ENCODE measurements around the gene TPPP. TPM values are rescaled to one million over a fixed set of nuclear protein-coding genes. Genes with fewer than 3 reads are reported as not detected.
"Not testable (repeated sequence)": the region's sequence is repeated elsewhere in the genome, so short reads cannot be mapped to it uniquely, and the experiment has no call there.

TPPP gene
- total RNA-seq, 1 experiment from 2014 or later = 0.04 TPM

- DNase-seq = no peak
- Histone ChIP-seq H3K27ac (no peak overlapping the region), H3K36me3 (no peaks in the 10 kb centered on the region), H3K4me3 (no peak overlapping the region), H3K27me3 (no peaks in the 10 kb centered on the region), H3K9me3 (replicated peaks) (no peaks in the 10 kb centered on the region), H3K4me1 (no peaks in the 10 kb centered on the region)
Observed at GRCh38 chr5:684751-685216, 8.4 kb downstream of the TPPP start.

DNA sequence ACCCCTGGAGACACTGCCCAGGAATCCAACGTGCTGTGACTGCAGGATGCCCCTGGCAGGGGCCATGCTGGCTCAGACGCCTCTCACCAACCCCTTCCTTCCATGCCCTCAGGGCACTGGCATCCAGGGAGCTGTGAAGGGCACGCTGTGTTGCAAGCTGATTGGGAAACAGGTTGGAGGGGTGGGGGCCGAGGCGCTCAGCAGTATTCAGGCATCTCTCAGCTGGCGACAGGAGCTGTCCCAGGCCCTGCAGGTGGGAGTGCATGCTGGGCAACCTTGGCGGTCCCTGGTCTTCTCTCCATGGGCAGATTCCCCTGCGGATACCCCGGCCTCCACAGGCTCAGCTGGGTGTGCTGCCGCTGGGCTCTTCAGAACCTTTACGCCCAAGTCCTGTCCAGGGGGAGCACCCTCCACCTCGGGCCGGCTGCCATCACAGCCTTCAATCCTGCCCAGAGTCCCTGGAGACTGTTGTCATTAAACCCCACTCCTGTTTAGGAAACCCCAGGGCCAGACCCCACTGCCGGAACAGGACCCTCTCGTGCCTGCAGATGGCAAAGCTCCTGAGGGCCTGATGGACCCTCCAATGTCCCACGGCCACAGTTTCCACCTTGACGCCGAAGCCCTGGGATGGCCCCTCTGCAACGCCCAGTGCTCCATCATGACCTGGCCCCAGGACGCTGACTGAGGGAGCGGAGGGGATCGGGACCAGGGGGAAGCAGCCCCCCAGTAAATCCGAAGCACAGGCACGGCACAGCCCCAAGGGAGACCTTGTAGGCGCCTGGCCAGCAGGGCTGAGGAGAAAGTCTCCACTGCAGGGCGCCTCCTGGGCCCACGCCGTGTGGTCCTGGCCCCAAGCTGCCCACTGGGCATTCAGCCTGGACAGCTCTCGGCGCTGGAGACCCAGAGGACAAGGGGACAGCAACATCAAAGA lies 9.3 kb downstream of the TPPP start:
- no peak for DNase-seq
- no peaks in the 10 kb centered on the region for H3K9me3 ChIP-seq (replicated peaks)
- no peaks in the 10 kb centered on the region for H3K27me3 ChIP-seq
- H3K4me1 ChIP-seq = no peaks in the 10 kb centered on the region
- no peak overlapping the region for H3K27ac ChIP-seq
- no peak overlapping the region for H3K4me3 ChIP-seq
- H3K36me3 ChIP-seq = no peaks in the 10 kb centered on the region

DNA sequence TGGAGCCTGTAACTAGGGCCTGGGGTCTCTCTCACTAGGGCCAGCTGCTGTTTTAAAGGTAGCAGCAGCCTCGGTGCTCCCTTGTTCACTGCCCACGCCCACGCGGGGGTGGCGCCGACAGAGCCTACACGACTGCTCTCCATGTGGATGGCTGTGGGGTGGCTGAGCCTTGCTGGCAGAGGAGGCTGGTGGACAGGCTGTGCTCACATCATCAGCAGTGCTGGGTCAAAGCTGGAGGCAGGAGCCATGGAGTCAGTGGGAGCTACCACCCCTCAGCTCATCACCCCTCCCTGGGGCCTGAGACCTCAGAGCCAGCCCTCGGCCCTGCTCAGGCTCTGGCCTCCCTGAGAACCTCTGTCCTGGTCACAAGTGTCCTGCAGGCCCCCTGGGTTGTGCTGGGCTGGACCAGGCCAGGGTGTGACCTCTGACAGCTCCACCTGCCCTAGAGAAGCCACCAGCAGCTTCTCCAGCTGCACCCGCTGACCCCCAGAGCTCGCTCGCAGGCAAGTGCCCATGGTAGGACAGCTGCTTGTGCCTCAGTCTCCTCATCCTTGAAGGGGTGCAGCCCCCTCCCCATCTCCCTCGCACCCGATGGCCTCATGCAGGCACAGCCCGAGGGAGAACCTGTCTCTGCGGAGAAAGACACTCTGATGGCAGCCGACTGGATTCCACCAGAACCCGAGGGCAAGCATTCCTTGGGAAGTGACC lies 10.3 kb downstream of the TPPP start:
- DNase-seq, H3K4me1 ChIP-seq: not testable (repeated sequence)

DNA sequence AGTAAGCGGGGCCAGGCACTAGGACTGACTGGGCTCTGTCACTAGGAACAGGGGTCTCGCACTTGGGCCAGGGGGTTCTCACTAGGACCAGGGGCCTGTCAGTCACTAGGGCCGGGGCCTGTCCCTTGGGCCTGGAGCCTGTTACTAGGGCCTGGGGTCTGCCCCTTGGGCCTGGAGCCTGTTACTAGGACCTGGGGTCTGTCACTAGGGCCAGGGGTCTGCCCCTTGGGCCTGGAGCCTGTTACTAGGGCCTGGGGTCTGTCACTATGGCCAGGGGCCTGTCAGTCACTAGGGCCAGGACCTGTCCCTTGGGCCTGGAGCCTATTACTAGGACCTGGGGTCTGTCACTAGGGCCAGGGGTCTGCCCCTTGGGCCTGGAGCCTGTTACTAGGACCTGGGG lies 10.9 kb downstream of the TPPP start:
- H3K9me3 ChIP-seq (replicated peaks); H3K36me3 ChIP-seq; H3K4me3 ChIP-seq; H3K27me3 ChIP-seq; H3K27ac ChIP-seq; DNase-seq; H3K4me1 ChIP-seq: not testable (repeated sequence)

More for the DNA sequence above, 10.3 kb downstream of the TPPP start:
- not testable (repeated sequence) for H3K36me3 ChIP-seq; H3K4me3 ChIP-seq; H3K9me3 ChIP-seq (replicated peaks); H3K27ac ChIP-seq; H3K27me3 ChIP-seq

- DNase-seq; H3K27me3 ChIP-seq; H3K27ac ChIP-seq; H3K36me3 ChIP-seq; H3K9me3 ChIP-seq (replicated peaks); H3K4me3 ChIP-seq; H3K4me1 ChIP-seq: not testable (repeated sequence)
Observed at GRCh38 chr5:681317-682191, 11.6 kb downstream of the TPPP start.

GRCh38 chr5:680836-681235 lies 12.3 kb downstream of the TPPP start:
- H3K4me3 ChIP-seq; H3K27me3 ChIP-seq; DNase-seq; H3K36me3 ChIP-seq; H3K27ac ChIP-seq; H3K9me3 ChIP-seq (replicated peaks); H3K4me1 ChIP-seq: not testable (repeated sequence)

GRCh38 chr5:680118-680795 lies 12.9 kb downstream of the TPPP start:
- not testable (repeated sequence) for H3K4me1 ChIP-seq; H3K4me3 ChIP-seq; H3K27me3 ChIP-seq; H3K36me3 ChIP-seq; H3K9me3 ChIP-seq (replicated peaks); H3K27ac ChIP-seq; DNase-seq

- H3K36me3 ChIP-seq; H3K4me1 ChIP-seq; H3K4me3 ChIP-seq; H3K27me3 ChIP-seq; DNase-seq; H3K27ac ChIP-seq; H3K9me3 ChIP-seq (replicated peaks): not testable (repeated sequence)
Observed at GRCh38 chr5:679166-679895, 13.8 kb downstream of the TPPP start.

DNA sequence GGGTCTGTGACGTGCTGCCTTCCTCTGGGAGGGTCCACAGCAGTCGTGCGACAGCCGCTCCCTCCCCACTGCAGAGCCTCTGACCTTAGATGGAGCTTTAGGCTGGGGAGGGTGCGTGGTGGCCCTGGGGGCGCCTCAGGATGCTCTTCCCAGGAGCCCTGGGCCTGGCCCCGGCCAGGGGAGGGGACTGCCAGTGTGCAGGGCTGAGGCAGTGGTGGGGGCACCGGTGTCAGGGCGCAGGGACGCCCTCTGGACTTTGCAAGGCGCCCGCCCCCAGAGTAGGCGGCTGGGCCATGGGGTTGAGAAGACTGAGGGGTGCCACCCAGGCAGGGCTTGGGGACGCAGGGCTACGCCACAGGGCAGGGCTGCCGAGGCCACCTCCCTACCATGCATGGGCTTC lies 14.6 kb downstream of the TPPP start:
- not testable (repeated sequence) for DNase-seq; H3K36me3 ChIP-seq; H3K4me1 ChIP-seq; H3K4me3 ChIP-seq; H3K27ac ChIP-seq; H3K9me3 ChIP-seq (replicated peaks); H3K27me3 ChIP-seq

DNA sequence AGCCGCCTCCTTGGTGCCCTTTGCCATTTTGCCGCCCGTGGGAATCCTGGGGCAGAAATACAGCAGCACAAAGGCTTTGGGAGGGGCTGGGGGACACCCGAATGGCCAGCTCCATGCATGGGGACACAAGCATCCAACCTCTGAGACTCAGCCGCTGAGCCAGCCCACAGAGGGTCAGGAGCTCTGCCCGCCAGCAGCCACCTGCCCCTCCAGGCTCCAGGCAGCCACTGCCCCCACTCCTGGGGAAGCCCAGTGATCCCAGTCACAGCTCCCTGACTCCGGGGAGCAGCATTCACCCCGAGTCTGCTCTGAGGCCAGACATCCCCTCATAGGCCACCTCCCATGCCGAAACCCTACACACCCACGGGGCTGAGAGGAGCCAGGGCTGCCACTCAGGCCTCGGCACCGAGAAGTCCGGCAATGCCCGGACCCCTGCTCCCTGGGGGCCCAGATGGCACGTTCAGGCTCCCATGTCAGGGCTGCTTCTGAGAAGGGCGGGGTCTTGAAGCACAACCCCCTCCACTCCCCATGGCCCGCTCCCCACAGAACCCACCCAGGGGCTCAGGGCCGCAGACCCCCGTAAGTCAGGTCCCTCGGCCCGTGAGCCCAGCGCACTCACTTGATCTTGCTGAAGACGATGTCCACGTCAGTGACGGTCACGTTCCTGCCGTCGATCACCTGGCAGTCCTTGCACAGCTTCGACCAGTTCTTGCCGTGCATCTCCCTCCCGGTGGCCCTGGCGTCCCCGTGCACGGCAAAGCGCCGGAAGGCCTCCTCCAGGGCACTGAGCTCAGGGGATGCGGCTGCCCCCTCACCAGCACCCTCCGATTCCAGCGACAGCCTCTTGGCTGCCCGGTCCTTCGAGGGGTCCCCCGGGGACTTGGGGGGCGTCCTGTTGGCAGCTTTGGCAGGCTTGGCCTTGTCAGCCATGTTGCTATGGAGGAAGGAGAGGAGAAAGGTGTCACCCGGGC lies 15.7 kb downstream of the TPPP start:
- no peaks in the 10 kb centered on the region for H3K36me3 ChIP-seq
- H3K4me3 ChIP-seq = no peak overlapping the region
- no peaks in the 10 kb centered on the region for H3K4me1 ChIP-seq
- no peaks in the 10 kb centered on the region; the same call in 1 of the 2 replicates for H3K27me3 ChIP-seq
- no peak for DNase-seq
- H3K9me3 ChIP-seq (replicated peaks) = no peaks in the 10 kb centered on the region
- H3K27ac ChIP-seq = no peak overlapping the region

- no peaks in the 10 kb centered on the region for H3K9me3 ChIP-seq (replicated peaks)
- no peaks in the 10 kb centered on the region for H3K4me1 ChIP-seq
- no peak overlapping the region for H3K27ac ChIP-seq
- no peak for DNase-seq
- H3K36me3 ChIP-seq = no peaks in the 10 kb centered on the region
- no peaks in the 10 kb centered on the region; the same call in 1 of the 2 replicates for H3K27me3 ChIP-seq
- no peak overlapping the region for H3K4me3 ChIP-seq
Observed at GRCh38 chr5:676699-677076, 16.5 kb downstream of the TPPP start.

GRCh38 chr5:675871-676698 lies 17.1 kb downstream of the TPPP start:
- Histone ChIP-seq H3K4me3 (no peak overlapping the region), H3K4me1 (no peaks in the 10 kb centered on the region), H3K36me3 (no peaks in the 10 kb centered on the region), H3K27me3 (no peaks in the 10 kb centered on the region; the same call in 1 of the 2 replicates), H3K27ac (no peak overlapping the region), H3K9me3 (replicated peaks) (no peaks in the 10 kb centered on the region)
- no peak for DNase-seq
